Activated CD4-positive, alpha-beta T cell treated with anti-CD3 and anti-CD28 coated beads, Interleukin-2, amount 50 U/mL, for 1 hour (primary cell): ENCODE data around the gene NCS1.

Source experiments
- DNase-seq: peaks from one replicate; pipeline ENCODE4 v3.0.0-alpha.2; 2020

NCS1 gene

DNA sequence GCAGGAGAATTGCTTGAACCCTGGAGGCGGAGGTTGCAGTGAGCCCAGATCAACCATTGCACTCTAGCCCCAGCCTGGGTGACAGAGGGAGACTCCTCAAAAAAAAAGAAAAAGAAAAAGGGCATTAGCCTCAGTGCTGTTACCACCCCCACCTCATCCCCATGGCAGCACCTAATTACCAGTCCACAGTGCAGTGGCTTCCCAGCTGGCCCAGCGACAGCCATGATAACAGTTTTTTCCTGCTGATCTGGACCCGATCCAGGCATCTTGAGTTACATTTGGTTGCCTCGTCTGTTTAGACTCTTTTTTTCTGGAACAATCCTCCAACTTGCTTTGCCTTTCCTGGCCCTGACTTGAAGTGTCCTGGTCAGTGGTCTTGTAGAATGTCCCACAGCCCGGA, 24.4 kb downstream of the NCS1 start:
- DNase-seq: no peak

DNA sequence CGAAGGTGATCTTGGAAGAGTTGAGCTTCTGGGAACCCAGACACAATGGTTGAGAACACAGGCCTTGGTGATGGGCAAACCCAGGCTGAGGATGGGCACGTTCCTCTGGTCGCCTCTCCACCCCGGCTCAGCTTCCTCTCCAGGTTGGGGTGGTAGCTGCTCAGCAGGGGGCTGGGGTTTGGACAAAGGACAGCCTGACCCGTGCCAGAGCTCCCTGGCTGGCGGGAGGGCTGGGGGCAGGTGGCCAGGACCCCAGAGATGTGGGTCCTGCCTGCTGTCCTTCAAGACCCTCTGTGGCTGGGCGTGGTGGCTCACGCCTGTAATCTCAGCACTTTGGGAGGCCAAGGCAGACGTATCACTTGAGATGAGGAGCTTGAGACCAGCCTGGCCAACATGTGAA, 25.2 kb downstream of the NCS1 start:
- DNase-seq: no peak

DNA sequence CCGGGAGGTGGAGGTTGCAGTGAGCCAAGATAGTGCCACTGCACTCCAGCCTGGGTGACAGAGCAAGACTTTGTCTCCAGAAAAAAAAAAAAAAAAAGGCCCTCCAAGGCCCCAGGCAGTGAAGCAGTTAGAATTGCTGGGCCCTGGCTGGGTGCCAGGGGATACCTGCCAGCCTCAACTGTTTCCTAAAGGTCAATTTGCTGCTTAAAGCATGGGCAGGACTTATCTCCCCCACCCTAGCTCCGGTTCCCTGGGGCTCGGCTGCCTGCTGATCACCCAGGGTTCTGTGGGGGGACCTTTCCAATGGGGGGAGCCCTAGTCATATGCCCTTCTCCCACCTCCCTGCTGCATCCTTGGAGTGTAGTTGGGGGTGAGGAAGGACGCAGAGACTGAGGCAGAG, 25.7 kb downstream of the NCS1 start:
- no peak for DNase-seq

DNA sequence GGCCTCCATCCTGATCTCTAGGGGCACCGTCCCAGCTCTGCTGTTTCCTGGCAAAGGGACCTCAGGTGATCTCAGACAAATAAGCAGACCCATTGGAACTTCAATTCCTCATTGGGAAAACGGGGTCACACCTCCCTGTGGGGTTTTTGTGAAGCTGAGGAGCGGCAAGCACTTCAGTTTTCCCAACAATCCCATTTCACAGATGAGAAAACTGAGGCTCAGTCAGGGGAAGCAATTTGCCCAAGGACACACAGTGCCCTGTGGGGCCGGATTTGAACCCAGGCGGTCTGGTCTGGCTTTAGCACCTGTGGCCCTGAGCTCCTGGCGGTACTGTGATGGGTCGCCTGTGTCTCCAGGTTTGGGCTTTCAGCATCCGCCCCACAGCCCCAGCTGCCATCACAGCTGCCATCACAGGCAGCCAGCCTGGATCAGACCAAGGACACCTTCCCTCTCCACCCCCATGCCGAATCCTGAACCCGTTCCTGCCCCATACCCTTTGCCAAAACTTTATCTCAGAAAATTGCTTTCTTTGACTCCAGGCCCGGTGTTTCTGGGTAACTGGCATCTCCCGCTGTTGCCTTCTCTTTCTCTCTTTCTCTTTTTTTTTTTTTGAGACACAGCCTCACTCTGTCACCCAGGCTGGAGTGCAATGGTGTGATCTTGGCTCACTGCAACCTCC, 26.4 kb downstream of the NCS1 start:
- DNase-seq: no peak

DNA sequence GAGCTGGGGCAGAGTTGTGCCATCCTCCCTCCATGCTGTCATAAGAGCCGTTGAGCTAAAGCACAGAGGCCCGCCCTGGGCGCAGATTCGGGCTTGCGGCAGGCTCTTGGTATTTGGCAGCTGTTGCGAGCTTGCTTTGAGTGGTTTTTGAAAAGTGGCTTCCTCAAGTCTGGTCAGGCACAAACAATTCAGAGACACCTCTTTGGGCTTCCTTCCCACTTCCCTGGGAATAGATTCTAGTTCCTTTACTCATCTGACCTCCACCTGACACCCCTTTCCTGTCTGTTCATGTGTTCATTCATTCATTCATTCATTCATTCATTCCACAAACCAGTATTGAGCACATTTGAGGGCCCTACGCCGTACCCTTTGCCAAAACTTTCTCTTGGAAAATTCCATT, 27.4 kb downstream of the NCS1 start:
- no peak for DNase-seq

DNA sequence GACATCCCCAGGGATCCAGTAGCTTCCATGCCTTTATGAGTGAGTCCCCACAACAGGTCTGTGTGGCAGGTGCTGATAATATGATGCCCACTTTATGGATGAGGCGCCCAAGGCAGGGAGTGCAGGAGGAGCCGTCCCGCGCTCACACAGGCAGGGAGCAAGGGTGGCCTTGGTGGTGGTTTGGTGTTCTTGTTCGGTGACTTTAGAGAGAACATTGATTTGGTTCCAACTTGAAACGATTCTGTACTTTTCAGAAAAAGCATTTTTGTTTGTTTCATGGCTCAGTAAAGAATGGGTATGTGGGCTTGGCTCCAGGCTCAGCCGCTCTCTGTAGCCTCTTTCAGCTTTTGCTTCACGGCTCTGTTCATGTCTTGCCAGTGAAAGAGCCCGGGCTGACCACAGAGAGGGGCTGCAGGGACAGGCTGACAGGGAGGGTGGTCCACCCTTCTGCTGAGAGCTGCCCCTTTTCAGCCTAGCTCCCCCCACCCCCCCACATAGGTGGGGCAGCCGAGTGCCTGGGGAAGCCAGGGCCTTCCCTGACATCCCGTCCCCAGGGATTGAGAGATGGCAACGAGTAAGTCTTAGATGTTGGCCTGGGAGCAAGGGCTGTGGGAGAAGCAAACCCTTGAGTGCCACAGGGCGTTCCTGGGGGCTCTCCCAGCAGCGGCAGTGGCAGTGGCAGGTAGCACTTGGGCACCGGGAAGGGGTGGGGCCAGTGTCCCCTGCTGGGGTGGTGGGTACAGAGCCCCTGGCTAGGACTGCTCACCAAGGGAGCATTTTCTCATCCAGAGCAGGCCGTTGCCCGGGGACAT, 28.0 kb downstream of the NCS1 start:
- no peak for DNase-seq

DNA sequence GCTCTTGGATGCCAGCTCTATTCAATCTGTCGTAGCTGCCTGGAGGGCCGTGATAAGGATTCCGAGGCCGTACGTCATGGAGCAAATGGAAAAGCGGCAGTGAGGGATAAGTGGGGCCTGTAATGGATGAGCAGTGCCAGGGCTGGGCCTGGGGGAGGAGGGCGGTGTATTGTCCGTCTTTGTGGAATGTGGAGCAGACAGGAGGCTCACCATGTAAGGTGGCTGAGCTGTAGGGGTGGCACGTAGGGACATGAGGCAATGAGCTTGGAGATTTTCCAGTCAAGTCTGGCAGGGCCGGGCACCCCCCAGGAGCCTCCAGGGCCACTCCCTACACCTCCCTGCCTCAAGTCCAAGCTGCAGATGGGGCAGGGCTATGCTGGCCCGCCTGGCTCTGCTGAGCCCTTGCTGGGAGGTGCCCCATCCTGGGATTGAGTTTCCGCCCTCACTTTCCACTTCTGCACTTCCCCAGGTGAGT, 29.2 kb downstream of the NCS1 start:
- no peak for DNase-seq

DNA sequence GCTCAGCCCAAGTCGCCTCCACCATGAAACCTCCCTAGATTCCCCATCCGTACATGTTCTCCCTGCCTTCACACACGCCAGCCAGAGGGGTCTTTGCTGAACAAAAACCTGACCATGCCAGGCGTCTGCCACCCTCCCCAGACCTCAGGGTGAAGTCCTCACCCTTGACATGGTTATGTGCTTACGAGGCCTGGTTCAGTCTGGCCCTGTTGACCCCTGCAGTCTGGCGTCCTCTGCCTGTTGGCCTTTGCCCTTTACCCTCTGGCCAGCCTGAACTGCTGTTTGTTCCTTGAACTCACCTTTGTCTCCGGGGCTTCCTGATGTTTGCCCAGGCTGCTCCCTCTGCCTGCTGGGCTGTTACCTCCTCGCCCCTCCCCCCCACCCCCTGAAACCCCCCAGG, 29.8 kb downstream of the NCS1 start:
- DNase-seq: no peak

DNA sequence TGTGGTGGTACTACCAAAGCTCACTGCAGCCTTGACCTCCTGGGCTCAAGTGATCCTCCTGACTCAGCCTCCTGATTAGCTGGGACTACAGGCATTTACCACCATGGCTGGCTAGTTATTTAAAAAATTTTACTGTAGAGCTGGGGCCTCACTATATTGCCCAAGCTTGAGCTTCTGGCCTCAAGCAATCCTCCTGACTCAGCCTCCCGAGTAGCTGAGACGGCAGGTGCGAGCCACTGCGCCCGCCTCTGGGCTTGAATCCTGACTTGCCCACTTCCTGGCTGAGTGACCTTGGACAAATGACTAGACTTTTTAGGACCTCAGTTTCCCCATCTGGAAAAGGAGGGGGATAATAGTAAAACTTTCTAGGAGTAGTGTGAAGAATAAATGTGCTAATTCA, 32.1 kb downstream of the NCS1 start:
- DNase-seq: no peak

DNA sequence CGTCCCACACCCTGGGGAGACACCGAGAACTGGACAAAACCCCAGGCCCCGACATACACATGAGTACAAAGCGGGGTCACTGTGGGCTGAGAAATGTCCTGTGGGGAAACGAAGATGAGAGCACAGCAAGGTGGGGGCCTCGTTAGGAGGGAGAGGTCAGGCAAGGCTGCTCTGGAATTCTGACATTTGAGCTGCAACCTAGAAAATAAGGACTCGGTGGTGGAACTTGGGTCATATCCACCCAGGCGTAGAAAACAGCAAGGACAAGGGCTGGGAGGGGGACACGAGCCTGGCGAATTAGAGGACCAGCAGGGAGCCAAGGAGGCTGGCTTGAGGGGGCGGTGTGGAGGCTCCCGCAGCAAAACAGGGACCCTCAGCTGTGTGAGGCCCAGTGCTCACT, 32.8 kb downstream of the NCS1 start:
- no peak for DNase-seq

DNA sequence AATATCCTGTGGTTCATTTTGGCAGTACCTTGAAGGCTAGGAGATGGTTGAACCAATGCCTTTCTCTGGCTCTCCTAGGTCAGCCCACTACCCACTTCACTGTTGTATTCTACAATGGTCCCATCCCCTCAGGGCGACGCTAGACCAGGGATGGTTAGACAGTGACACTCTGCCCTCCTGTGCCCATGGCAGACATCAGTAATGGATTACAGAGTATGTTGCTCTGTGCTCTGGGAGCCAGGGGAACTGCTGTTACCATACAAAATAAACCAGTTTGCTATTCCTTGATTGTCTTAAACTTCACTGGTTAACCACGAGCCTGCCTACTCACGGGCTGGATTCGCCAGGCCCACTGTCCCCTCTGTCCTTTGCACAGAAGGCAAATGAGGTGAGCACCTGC, 33.7 kb downstream of the NCS1 start:
- no peak for DNase-seq

DNA sequence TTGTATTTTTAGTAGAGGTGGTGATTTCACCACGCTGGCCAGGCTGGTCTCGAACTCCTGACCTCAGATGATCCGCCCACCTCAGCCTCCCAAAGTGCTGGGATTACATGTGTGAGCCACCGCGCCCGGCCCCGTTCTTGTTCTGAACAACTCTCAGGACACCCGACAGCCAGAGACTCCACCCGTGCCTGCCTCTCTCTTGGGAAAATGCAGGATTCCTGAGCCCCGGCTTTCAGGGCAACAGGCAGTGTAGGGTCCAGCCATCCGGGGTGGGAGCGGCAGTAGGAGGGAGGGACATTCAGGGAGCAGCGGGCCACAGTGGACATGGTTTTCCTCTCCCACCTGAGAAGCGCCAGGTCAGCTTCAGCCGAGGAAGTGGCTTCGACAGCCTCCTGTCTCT, 34.4 kb downstream of the NCS1 start:
- DNase-seq: no peak

DNA sequence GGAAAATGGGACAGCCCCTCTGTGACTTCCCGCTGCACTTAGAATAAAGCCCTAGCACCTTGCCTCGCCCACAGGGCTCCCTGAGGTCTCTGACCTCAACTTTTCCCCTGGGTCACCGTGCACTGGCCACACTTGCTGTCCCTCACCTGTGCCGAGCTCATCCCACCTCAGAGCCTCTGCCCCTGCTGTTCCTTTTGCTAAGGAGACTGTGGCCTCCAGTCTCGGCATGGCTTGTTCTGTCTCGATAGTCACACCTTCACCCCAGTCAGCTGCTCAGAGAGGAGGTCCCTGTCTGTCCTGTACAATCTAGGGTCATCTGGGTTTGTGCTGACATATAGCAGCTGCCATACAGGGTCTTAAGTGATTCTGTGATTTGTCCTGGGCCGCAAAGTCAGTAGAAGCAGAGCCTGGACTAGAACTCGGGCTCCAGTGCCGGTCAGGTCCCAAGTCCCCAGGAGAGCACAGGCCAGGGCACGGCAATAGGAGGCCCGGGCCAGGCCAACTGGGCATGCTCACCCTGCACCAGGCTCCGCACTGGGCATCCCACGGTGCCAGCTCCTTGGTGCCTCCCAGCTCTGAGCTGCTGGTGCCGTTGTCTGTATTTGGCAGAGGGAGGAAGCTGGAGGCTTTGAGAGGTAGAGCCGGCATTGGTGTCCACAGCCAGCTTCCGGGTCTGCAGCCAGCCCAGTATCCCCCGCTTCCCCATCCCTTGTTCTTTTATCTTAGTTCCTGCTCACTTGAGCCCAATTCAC, 35.2 kb downstream of the NCS1 start:
- DNase-seq: no peak

DNA sequence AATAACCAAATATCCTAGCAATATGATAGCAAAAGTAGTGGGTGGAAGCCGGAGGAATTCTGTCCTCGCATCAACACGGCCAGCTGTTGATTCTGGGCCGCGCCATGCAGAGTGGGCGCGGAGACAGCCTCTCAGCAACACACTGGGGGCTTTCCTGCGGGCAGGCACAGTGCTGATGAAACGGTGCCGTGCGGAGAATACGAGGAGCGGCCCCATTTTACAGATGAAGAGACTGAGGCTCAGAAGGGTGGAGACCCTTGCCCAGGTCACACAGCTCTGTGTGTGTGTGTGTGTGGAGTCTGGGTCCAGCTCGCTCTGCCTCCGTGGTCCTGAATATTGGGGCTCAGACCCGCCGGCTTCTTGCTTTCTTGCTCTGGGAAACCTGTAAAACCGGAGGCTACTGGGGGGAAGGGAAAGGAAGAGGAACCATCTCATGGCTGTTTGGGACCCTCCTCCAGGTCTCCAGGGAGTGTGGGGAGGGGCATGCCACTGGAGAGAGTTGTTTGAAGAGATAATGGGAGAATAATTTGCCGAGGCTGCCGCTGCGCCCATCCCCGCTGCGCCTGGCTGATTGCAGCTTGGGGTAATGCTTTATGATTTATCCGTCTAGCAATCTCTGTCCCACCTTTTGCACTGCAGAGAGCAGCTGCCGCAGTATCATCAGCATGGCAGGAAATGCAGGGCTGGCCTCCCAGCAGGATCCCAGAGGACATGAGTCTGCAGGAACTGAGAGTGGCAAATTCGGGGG, 36.6 kb downstream of the NCS1 start:
- DNase-seq: no peak

DNA sequence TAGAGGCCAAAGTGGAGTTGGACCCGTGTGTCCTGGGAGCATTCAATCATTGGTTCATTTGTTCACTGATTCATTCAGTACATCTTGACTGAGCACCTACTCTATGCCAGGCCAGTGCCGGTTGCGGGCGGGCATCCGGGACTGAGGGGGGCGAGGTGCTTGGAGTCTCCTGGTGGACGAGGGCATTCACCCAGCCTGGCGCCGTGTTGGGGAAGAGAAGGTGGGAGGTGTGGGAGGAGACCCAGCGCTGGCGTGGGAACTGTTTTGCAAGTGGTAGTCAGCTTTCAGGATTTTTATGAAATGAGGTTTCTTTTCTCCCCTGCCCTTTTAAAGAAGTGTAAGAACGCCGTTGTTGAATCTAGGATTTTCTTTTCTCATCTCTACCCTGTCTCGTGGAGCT, 37.2 kb downstream of the NCS1 start:
- no peak for DNase-seq

DNA sequence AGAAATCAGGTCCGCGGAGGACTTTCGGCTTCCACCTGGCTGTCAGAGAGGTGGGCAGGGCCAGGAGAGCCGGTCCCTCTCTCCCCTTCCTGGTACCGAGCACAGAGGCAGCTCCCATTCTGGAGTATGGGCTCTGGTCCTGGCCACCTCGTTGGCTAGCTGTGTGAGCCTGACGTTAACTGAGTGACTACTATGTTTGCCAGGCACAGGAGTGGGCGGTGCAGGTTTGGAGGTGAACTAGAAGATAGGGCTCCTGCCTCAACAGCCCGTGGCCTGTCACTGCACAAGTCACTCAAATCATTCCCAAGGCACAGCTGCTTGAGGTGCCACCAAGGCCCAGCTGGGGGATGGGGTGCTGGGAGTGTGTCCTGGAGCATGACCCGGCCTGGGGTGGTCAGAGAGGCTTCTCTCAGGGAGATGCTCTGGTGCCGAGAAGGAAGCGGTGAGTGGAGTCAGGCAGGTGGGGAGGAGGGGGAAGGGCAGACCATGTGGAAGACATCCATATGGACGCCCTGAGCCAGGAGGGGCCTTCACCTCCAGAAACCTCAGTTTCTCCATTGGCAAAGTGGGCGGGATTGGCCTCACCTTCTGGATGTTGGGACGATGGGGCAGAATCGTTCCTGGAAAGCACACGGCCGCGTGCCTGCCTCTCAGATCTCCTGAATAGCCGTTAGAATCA, 39.5 kb downstream of the NCS1 start:
- DNase-seq: no peak

DNA sequence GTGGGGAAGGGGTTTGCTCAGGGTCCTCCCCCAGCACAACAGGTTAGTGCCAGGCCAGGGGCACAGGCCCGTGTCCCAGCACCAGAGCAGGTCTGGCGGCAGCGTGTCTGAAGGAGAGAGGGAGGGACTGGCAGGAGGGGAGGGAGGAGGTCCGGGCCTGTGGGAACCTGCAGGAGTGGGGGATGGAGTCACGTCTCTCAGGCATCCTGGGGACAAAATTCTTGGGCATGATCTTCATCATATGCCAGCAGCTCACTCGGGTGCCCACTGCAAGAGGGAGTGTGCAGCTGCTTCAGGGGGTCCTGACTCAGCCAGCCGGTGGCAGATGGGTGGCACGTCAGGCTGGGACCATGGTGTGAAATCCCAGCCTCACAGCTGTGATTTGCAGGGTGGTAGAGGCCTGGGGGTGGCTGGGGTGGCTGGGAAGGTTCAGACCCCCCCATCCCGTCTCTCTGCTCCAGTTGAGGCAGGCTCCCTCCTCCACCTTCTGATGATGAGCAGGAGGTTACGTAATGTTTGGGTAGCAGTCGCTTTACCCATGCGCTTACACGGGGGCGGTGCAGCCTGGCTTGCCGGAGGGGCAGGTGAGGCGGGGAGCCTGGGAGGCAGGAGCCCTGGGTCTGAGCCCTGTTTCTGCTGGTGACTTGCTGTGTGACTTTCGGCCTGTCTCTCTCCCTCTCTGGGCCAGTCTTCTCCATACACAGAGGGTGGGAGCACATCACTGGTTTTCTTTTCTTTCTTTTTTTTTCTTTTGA, 40.5 kb downstream of the NCS1 start:
- no peak for DNase-seq

DNA sequence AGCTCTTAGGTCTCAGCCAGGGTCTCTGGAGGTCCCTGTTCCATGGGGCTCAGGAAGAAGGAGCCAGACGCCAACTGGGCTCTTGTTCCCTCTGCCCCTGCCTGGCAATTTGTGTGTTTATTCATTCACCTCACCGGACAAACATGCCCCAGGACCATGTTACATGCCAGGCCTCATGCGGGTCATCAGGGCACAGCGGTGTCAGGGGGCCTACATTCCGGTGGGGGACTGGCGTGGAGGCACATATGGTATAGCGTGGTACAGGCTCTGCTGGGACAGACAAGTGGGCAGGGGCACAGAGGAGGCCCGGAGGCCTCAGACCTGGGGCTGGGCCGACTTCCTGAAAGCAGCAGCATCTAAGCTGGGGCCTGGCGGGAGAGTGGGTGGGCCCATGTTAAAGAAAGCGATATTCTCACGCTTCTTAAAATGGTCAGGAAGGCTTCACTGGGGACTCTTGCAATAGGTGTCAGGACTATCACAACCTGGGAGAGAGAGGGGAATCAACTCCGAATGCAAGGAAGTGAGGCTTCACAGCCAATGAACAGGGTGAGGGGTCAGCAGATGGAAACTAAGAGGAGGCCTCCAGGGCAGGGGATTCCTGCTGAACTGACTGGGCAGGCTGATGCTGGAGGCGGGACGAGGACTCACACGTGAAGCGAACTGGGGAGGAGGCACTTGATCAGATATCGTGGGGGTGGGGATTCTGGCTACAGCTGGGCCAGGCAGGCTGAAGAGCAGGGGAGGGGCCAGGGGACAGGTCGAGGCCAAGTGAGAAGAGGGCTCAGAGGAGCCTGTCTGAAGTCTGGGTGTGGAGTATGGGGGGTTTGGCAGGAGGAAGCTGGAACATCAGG, 41.9 kb downstream of the NCS1 start:
- no peak for DNase-seq

DNA sequence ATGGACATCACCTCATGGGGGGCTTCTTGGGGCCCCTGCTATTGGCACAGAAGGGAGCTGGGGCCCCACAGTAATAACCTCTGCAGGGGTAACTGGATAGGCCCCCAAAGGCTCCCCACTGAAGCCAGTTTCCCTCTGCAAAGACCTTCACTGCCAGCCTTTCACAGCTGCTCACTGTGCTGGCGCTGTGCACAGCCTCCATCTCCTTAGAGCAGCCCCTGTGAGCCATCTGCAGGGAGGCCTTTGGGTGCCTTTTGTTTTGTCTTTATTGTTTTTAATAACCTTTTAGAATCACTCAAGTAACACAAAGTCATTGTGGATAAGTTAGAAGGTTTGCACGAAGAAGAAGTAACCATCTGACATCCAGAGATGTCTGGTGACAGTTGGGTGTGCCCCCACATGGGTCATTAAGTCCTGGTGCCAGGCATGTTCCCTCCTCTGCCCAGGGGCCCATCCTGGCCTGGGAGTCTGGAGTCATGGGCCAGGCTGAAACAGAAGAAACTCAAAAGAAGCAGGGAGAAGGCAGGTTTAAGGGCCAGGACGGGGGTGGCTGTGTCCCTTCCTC, 42.7 kb downstream of the NCS1 start:
- DNase-seq: no peak

DNA sequence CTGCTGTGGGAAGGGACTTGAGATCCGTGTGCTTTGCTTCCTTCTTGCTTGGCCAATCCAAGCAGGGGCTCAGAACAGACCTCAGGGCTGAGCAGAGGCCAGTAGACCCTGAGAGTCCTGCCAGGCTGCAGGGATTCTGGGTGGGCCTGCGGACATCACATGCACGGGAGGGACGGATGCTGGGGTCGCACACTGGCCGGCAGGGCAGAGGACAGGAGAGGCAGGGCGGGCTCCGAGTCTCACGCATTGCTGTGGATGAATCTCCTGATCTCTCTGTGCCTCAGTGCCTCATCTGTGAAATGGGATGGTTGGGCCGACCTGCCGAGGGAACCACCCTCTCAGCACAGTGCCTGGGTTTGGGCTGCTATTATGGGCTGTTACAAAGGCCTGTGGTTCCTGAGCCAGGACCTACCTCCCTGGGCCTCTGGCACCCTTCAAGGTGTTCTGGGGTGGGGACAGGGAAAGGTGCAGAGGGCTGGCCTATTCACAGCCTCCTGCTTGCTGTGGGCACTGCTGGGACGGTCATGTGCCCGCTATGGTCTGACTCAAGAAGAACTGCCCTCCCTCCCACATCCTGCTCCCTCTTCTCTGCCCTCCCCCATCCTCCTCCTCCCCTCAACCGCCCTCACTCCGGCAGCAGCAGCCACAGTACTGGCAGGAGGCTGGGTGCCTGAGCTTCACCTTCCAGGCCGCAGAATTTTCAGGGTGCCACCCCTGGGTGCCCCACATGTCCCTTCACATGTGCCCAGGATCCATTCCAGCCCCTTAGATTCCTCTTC, 43.3 kb downstream of the NCS1 start:
- no peak for DNase-seq
